ENCODE measurements around the gene PCDHGA10.

PCDHGA10 gene

GRCh38 chr5:141374627-141375026, 38.2 kb upstream of the PCDHGA10 start:
- no peak for TF ChIP-seq CTCF (IDR thresholded peaks at IDR 0.05)

GRCh38 chr5:141382469-141383294, 30.1 kb upstream of the PCDHGA10 start, which contains the start of gene PCDHGA7:
Gene PCDHGA7 (plus strand): TSS chr5:141382742. CDS start chr5:141382900, 158 bp downstream.
- TF ChIP-seq CTCF (IDR thresholded peaks at IDR 0.05) = peak; percentile 46

- no peak for TF ChIP-seq CTCF (IDR thresholded peaks at IDR 0.05)
These were observed 29.4 kb upstream of the PCDHGA10 start for GRCh38 chr5:141383345-141383744.

GRCh38 chr5:141384471-141385267, 28.1 kb upstream of the PCDHGA10 start:
- TF ChIP-seq CTCF (IDR thresholded peaks at IDR 0.05) = no peak

- TF ChIP-seq CTCF (IDR thresholded peaks at IDR 0.05) = peak; percentile 46
These were observed 25.1 kb upstream of the PCDHGA10 start, which contains the start of gene PCDHGB4 for GRCh38 chr5:141387557-141388311. Gene PCDHGB4 (plus strand): TSS chr5:141387698. CDS start chr5:141387885, 187 bp downstream.

- TF ChIP-seq CTCF (IDR thresholded peaks at IDR 0.05) = no peak
These were observed 24.1 kb upstream of the PCDHGA10 start for GRCh38 chr5:141388661-141389060.
